ENCODE results near the gene SRD5A3. TPM values are rescaled to one million over a fixed set of nuclear protein-coding genes. Genes with fewer than 3 reads are reported as not detected.
A peak's percentile ranks its signal among the peaks of the same experiment; 100 is the strongest.

Gene SRD5A3
- total RNA-seq, 2 experiments from 2014 or later: 12.9 to 15.9 TPM

DNA sequence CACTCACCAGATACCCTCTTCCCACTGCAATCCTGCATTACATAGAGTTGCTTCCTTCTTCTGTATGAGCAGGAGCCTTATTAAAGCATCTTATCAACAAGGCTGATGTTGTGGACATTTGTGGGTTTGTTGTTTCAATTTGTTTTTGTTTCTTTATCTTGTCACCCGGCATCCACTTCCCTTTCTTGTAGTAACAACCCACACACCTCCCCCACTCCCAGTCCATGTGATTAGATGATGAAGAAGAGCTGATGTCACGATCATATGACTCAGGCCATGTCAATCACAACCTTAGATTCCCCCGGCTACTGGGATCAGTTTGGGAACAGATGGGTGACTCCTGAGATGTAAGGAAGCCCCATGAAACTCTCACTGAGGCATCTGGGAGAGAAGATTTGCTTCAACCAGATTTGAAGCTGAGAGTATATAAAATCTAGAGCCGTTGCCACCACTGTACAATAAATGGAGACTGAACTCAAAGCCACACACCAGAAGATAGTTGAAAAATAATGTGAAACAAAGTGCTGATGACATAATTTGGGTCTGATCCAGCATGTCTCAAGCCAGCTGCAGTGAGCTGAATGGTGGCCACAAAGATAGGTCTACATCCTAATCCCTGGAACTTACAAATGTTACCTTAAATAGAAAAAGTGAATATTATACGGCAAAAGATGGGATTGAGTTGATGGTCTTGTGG lies 34.1 kb upstream of the SRD5A3 start:
- H3K4me1 Mint-ChIP-seq (ENCODE audit: low read depth): peaks cover 3% of the 10 kb centered on the region
- no peaks in the 10 kb centered on the region for H3K9me3 Mint-ChIP-seq
- TF ChIP-seq, protein P1, sequence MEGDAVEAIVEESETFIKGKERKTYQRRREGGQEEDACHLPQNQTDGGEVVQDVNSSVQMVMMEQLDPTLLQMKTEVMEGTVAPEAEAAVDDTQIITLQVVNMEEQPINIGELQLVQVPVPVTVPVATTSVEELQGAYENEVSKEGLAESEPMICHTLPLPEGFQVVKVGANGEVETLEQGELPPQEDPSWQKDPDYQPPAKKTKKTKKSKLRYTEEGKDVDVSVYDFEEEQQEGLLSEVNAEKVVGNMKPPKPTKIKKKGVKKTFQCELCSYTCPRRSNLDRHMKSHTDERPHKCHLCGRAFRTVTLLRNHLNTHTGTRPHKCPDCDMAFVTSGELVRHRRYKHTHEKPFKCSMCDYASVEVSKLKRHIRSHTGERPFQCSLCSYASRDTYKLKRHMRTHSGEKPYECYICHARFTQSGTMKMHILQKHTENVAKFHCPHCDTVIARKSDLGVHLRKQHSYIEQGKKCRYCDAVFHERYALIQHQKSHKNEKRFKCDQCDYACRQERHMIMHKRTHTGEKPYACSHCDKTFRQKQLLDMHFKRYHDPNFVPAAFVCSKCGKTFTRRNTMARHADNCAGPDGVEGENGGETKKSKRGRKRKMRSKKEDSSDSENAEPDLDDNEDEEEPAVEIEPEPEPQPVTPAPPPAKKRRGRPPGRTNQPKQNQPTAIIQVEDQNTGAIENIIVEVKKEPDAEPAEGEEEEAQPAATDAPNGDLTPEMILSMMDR (IDR thresholded peaks at IDR 0.05): no peak
- DNase-seq (no peak), ATAC-seq (no peak)
- ChIA-PET CTCF (interaction anchor here (0.6 to 3.1 kb wide), 12 partner anchors 11 to 340 kb away, joined by 3 to 23 read pairs (median 4); partner anchors contain the start of gene SRD5A3), POLR2A (no interaction called here)
- no peak overlapping the region for H3K27ac Mint-ChIP-seq
- intact Hi-C loops (cut with micrococcal nuclease): loop anchor here (10.0 kb wide), 1 partner anchor 127 kb away; no protein-coding TSS in a partner anchor
- no peaks in the 10 kb centered on the region for H3K27me3 Mint-ChIP-seq
- no peaks in the 10 kb centered on the region for H3K36me3 Mint-ChIP-seq (ENCODE audit: low read depth)
- H3K4me3 Mint-ChIP-seq: no peak overlapping the region

- ATAC-seq (peak; percentile 64), DNase-seq (peak; percentile 55)
- Mint-ChIP-seq H3K4me3 (no peak overlapping the region), H3K9me3 (no peaks in the 10 kb centered on the region), H3K27me3 (no peaks in the 10 kb centered on the region), H3K4me1 (ENCODE audit: low read depth) (peaks cover 6% of the 10 kb centered on the region), H3K36me3 (ENCODE audit: low read depth) (no peaks in the 10 kb centered on the region), H3K27ac (no peak overlapping the region)
- ChIA-PET CTCF (interaction anchor here (0.6 to 3.1 kb wide), 16 partner anchors 10 to 341 kb away, joined by 3 to 23 read pairs (median 3); partner anchors contain the start of gene SRD5A3), POLR2A (no interaction called here)
- intact Hi-C loops (cut with micrococcal nuclease): loop anchor here (10.0 kb wide), 1 partner anchor 128 kb away; no protein-coding TSS in a partner anchor
- TF ChIP-seq, protein P1 (IDR thresholded peaks at IDR 0.05): peak; percentile 59
These were observed 33.4 kb upstream of the SRD5A3 start for GRCh38 chr4:55312489-55313101.

DNA sequence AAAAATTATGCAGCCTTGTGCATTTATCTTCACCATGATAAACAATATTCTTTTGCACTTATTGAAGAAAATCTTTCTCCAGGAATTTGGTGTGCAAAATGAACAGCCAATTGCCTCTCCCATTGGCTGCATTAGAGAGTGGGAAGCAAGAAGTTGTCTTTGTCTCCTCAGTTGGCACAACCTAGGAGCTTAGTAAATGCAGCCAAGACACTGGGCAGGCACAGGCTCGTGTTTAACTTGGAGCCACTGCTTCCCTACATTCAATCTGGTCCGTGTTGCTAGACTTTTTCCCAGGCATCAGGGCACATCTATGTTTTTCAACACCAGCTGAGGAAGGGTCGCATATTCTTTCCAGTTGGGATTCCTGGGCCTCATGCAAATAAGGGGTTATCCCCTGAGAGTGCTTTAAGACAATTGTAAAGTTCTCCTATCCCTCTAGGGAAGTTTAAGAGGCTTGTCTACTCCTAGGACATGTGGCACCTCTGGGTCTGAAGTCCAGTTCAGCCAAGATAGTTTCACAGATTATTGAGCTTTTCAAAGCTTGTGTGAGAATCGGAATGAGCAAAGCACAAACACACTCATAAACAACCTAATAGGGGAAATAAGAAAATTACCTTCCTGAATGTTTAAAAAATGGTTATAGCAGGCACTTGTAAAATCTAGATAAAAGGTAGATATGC lies 31.8 kb upstream of the SRD5A3 start:
- ATAC-seq (no peak), DNase-seq (no peak)
- peaks cover 20% of the 10 kb centered on the region for H3K4me1 Mint-ChIP-seq (ENCODE audit: low read depth)
- no peak overlapping the region for H3K27ac Mint-ChIP-seq
- CTCF ChIA-PET: interaction anchor here (1.2 kb wide), 1 partner anchor 9 kb away, joined by 3 read pairs; no protein-coding TSS in a partner anchor
- no peak overlapping the region for H3K4me3 Mint-ChIP-seq
- H3K9me3 Mint-ChIP-seq: no peaks in the 10 kb centered on the region
- TF ChIP-seq, protein P1 (IDR thresholded peaks at IDR 0.05): no peak
- POLR2A ChIA-PET: no interaction called here
- intact Hi-C loops (cut with micrococcal nuclease): loop anchor here (10.0 kb wide), 1 partner anchor 129 kb away; no protein-coding TSS in a partner anchor
- H3K36me3 Mint-ChIP-seq (ENCODE audit: low read depth): no peaks in the 10 kb centered on the region
- no peaks in the 10 kb centered on the region for H3K27me3 Mint-ChIP-seq

DNA sequence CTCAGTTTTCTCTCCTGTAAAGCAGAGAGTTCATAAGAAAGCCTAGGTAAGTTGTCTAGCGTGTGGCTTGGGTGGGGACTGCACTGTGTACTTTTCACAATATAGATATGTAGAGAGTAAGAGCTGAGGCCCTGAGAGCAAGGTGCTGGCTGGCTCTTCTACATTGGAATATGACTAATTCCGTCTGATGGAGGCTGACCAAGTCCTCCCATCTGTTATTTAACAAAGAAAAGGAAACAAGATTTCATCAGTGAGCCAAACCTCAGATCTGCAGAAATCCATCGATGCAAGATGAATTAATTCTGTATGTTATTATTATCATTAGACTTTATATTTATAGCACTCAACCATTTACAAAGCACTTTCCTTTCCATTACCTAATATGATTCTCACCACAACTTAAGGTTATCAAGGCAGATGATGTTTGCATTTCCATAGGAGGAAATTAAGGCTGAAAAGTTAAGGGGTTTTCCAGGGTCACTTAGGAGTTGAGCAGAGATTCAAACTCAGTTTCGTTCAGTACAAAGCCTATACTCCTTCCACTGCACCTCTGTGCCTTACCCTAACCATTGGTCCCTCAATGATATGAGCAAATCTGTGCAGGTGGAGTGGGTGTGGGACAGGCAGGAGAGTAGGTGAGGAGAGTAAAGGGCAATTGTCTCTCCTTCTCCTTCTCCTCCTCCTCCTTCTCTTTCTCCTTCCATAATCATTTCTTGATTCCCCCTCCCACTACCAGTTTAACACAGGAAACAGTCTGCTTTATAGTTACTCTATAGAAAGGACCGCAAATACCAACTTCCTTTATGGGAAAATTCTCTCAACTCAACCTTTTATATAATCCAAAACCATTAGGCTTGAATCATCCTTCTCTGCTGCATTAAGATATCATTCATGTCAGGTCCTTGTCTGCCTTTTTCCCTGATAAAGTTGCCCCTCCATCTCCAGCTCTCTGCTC lies 27.6 kb upstream of the SRD5A3 start:
- ChIA-PET POLR2A (no interaction called here), CTCF (interaction anchor here (1.0 to 3.4 kb wide), 6 partner anchors 9 to 635 kb away, joined by 3 to 18 read pairs (median 3); partner anchors contain the start of gene SRD5A3)
- Mint-ChIP-seq H3K36me3 (ENCODE audit: low read depth) (no peaks in the 10 kb centered on the region), H3K9me3 (no peaks in the 10 kb centered on the region), H3K4me1 (ENCODE audit: low read depth) (peaks cover 33% of the 10 kb centered on the region), H3K27me3 (no peaks in the 10 kb centered on the region), H3K4me3 (no peak overlapping the region), H3K27ac (peak overlapping the region; percentile 16)
- intact Hi-C loops (cut with micrococcal nuclease): loop anchor here (5.0 to 10.0 kb wide), 2 partner anchors 134 to 241 kb away; no protein-coding TSS in a partner anchor
- peak; percentile 18 for DNase-seq
- TF ChIP-seq, protein P1 (IDR thresholded peaks at IDR 0.05): no peak
- ATAC-seq: peak; percentile 80
